NCI-H345 (cell line): ENCODE data around the gene FCSK.
A peak's percentile ranks its signal among the peaks of the same experiment; 100 is the strongest.
"Not testable (repeated sequence)": the region's sequence is repeated elsewhere in the genome, so short reads cannot be mapped to it uniquely, and the experiment has no call there.

Source experiments
- DNase-seq: peaks from one replicate; lab custom pipeline; 2025; lab: John Stamatoyannopoulos, UW

Gene FCSK

DNA sequence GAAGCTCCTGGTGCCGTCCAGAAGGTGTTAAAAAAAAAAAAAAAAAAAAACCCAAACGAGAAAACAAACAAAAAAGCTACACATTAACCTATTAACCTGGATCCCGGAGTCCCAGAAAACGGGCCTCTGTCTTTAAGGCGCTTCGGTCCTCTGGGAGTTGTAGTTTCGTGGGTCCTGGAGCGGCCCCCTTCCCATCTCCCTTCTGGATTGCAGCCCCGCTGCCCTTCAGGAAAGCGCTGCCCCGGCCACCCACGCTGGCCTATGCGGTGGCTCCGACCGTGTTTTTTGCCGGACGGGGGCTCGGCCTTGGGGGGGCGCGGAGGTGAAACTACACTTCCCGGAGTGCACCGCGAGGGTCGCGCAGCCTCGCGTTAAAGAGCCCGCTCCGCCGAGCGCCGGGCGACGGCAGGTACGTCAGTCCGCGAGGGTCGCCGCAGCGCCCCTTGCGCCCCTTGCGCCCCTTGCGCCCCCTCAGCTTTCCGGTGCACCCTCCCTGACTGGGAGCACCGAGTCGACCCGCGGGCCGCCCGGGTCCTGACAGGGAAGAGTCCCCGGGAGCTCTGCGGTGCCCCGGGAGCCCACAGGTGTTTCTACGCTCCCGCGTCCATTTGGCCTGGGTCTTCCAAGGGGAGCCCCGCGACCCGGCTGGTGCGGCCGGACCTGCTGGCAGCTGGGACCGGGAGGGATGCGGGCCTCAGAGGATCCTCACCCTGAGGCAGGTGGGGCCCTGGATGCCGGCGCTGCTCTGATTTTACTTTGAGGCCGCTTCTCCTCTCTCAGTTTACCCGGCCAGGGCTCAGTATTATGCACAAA lies at the start of gene FCSK:
FCSK (plus strand) TSS at position 374 of the 813 bp plus-strand sequence. CDS start 8,596 bp downstream, outside the sequence.
- peak; percentile 57 for DNase-seq

DNA sequence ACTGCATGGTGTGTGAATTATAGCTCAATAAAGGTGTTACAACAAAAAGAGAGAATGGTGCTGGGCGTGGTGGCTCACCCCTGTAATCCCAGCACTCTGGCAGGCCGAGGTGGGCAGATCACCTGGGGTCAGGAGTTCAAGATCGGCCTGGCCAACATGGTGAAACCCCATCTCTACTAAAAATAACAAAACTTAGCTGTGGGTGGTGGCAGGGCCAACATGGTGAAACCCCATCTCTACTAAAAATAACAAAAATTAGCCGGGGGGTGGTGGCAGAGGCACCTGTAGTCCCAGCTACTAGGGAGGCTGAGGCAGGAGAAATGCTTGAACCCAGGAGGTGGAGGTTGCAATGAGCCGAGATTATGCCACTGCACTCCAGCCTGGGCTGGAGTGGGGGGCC lies 48.3 kb upstream of the FCSK start:
- not testable (repeated sequence) for DNase-seq

DNA sequence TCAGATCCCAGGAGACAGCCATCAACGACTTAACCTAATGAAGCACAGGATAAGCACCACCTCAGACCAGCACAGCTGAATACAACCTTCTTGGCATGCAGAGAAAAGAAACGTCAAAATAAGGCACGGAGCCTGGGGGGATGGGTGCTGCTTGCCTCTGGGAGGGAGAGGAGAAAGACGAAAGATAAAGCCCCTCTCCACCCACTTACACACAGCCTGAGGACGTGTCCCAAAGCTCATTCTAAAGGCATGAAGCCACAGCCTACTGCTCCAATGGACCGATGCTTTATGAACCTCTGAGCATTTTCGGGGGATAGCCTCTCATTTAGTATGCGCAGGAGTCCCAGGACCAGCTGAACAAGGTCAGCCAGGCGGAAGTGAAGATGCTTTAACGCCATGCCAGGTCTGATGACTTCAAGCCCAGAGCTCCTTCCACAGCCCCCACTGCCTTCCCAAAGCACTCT lies 46.6 kb upstream of the FCSK start:
- no peak for DNase-seq

DNA sequence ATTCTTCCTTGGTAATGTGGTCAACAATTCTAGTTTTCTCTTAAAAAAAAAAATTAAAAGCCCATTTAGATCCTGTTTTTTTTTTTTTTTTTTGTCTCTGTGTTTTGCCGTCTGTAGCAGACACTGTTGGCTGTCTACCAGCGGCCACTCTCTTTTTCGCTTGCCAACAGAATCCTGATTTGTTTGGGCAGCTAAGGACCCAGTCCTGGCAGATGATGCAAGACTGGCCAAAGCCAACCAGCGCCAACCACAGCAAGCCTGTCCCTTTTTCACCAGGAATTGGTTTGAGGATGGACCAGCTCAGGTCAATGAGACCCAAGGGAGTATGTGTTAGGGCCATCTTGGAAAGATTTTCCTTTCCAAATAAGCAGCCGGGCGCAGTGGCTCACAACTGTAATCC lies 43.7 kb upstream of the FCSK start:
- DNase-seq, result no peak

DNA sequence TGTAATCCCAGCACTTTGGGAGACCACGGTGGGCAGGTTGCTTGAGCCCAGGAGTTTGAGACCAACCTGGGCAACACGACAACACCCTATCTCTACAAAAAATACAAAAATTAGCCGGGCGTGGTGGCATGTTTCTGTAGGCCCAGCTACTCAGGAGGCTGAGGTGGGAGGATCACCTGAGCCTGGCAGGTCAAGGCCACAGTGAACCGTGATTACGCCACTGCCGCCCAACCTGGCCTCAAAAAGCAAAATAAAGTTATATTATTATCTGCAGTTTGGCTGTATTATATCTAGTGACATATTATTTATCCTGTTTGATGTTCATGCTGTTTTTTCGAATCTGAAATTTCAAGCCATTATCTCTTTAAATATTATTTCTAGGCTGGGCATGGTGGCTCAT lies 42.0 kb upstream of the FCSK start:
- DNase-seq, result no peak

DNA sequence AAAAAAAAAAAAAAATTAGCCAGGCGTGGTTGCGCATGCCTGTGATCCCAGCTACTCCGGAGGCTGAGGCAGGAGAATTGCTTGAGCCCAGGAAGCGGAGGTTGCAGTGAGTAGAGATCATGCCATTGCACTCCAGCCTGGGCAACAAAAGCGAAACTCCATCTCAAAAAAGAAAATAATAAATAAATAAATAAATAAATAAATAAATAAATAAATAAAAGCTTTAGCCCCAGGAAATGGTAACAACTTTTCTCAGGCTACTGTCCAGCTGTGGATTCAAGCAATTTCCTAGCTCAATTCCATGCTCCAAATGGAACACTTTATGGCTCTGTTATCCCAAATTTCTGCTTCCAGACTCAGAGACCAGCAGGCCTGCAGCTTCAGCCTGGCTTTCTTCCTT lies 40.8 kb upstream of the FCSK start:
- DNase-seq, result not testable (repeated sequence)

DNA sequence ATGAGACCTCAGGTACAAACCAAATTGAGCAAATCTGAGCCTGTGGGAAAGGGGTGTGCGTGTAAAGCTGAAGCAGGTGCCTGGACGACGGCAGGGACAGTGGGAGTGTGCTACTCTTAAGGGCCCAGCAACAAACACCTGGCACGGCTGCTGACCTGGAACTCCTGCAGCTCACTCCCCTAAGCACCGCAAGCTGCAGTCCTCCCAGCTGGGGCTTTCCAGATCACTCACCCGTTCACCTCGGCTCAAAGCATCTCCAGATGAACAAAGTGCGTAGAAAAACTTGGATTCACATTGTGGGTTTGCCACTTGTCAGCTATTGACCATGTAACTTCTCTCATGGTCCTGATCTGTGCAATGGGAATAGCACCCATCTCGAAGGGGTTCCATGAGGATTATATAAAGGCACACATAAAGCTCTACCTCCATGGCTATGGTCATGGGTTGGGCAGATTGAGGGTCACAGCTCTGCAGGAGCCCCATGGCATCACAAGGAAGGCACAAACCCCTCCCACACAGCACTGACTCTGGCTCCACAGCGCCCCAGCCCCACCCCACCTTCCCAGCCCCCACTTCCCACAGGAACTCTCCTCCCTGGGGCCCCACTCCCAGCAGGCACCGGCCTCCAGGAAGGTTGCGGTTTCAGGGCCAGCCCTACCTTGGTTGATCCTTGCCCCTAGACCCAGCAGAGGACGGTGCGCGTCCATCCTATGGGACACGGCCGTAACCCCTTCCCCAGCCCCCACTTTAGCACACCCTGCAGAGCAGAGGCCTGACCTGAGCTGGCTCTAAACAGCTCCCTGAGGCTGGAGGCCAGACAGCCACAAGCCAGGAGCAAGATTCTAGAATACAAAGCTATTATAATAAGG lies 37.4 kb upstream of the FCSK start:
- DNase-seq, result no peak

DNA sequence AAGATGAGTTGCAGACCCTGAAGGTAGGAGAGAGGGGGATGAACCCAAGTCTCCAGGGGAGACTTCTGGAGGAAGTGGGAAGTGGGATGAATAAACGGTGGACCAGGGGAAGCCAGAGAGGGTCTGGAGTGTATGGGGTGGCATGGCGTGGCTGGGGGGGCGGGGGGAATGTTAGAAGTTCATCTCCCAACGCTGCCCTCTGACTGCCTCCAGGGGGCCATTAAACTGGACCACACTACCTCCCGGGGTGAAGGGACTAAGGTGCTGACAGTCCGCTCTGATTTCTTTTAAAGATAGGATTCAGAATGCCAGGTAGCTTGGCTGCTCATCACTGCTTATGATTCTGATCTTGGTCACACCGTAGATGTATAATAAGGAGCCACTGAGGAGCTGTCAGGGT lies 36.7 kb upstream of the FCSK start:
- DNase-seq, result no peak

DNA sequence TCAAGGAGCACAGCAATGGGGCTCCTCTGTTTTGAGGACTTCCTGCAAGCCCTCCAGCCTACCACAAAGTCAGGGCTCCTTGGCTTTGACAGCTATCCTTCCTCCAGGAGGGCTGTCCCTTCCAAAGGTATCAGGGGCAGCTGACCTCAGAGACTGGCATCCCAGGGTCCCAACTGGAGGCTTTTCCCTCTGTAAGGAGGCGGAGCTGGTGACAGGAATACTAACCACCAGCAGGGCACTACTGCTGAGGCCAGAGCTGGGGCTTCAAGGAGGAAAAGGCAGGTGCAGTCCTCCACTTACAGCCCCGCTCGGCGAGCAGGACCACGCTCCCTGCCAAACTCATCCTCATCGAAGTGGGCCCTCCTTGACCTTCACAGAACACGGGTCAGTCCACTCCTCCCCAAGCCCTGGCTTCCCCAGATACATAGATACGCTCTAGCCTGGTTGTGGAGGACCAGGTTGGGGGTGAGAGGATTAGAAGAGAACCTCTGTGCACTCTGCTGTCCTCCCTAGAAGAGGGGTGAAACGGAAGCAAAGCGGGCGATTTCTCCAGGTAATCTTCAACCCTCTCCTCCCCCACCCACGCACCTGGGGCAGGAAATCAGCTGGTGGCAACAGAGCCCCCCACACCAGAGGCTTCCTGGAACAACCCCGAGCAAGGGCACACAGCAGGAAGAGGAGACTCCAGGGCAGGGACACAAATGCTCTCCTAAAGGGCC lies 36.0 kb upstream of the FCSK start:
- no peak for DNase-seq

DNA sequence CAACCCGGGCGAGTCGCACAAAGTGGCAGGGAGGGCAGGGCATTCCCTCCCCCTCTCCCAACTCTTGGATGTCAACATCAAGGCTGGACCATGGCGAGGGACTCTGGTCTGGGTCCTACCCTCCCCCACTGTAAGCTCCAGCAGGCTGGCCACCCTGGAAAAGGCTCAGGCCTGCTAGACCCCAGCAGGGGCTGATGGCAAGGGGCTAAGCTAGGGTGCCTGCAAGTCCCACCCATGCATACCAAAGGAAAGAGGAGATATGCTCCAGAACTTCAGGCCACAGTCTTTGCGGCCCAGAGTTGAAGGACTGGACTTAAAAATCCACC lies 35.4 kb upstream of the FCSK start:
- no peak for DNase-seq

DNA sequence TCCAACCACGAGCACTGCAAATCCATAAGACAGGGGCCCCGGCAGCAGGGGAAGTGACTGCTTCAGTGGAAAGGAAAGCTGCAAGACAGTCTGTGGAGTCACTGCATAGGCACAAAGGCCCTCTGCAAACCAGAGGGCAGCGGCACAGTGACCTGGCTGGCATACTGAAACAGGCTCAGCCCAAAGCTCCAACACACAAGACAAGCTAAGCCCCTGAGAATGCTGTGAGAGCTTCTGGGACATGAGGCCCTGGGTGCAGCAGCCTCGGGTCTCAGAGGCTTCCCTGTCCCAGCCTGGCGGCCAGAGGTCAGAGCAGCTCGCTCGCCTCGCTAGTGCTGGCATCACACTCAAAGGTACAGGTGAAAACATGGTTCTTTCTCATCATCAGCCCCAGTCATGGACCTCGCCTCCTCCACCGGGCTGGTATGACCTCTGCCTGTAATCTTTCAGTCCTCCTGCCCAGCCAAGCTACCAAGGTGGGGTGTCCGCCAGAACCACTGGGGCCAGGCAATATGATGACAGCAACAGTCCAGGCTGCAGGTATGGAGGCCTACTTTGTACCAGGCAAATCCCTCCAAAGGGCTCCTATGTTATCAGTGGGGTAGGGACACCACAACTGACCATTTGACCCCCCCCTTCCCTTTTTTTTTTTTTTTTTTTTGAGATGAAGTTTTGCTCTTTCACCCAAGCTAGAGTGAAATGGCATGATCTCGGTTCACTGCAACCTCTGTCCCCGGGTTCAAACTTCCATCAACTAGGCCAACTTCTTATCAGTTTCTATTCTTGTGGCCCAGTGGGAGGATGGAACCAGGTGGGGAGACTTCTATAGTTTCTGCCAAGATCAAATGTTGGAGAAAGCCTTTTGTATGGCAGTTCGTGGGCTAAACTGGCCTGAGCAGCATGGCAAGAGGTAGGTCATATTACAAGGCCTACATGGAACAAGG lies 34.7 kb upstream of the FCSK start:
- no peak for DNase-seq

DNA sequence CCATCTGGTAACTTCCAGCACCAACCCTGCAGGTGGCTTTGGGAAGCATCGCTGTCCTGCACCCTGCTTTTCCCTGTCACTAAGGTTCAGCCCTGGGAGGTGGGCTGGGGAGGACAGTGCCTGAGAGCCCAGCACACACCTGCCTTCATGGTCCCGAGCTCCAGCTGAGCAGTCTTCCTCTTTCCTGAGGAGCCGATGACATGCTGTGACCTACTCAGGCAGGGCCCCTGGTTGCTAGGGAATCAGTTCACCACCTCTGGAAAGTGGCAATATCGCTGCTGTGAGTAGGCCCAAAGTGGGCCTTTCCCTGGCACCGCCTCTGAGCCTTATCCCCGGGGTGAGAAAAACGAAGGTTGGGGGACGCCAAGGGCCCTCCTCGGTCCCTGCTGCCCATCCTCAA lies 33.4 kb upstream of the FCSK start:
- DNase-seq, result no peak

DNA sequence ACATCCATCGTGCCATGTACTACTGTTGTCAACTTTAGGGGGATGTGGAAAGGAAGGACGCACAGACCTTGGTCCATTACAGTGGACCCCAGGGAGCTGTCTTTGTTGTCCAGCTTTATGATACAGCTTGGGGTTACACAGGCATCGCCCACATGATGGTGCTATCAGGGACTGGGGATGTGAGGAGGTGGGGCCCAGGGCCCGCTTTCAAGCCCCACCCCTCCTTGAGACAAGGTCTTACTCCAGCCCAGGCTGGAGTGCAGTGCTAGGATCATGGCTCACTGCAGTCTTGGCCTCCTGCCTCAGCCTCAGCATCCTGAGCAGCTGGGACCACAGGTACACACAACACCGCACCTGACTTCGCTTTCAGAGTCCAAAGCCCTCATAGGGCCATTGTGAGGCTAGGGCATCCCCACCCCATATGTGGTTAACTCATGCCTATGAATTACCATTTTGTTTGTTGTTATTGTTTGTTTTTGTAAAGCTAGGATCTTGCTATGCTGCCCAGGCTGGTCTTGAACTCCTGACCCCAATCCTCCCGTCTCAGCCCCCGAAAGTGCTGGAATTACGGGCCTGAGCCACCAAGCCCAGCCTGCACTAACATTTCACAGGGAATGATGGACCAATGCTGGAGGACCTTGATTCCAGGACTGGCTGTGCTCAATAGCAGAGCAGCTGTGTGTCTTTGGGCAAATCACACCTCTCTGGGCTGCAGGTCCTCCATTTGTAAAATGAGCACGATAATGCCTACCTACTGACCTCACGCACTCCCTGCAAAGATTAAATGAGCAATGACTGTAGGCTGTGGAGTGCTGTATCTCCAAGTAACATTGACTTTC lies 32.7 kb upstream of the FCSK start:
- DNase-seq, result no peak

DNA sequence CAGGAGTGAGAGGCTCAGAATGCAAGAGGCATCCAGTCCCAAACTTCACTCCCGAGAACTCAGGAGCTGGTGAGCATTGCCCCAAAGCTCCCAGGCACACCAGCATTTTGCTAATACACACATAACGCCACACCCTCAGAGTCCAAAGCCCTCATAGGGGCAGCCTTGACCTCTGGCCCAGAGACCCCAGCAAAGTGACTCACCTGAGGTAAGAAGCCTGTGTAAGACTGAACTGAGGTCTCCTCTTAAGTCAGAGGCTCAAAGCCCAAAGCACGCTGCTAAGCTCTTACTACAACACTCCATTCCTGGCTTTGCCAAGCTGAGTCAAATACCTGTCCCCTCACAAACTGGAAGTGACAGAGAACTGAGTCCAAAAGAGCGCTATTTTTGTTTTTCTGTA lies 31.9 kb upstream of the FCSK start:
- DNase-seq, result no peak

DNA sequence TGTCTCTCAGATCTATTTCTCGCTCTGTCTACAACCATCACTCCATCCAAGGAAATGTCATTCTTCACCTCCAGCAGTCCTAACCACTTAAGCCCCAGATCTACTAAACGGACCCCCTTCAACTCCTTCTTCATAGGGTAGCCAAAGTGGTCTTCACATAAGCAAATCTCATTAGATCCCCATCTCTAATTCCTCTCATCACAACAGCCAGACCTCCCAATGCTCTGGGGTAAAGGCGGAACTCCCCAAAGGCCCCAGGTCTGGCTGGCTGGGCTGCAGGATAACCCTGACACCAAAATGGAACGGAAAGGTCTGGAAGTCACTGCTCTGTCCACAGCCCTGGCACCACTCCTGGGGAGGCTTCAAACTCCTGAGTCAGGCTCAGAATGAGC lies 26.6 kb upstream of the FCSK start:
- no peak for DNase-seq

DNA sequence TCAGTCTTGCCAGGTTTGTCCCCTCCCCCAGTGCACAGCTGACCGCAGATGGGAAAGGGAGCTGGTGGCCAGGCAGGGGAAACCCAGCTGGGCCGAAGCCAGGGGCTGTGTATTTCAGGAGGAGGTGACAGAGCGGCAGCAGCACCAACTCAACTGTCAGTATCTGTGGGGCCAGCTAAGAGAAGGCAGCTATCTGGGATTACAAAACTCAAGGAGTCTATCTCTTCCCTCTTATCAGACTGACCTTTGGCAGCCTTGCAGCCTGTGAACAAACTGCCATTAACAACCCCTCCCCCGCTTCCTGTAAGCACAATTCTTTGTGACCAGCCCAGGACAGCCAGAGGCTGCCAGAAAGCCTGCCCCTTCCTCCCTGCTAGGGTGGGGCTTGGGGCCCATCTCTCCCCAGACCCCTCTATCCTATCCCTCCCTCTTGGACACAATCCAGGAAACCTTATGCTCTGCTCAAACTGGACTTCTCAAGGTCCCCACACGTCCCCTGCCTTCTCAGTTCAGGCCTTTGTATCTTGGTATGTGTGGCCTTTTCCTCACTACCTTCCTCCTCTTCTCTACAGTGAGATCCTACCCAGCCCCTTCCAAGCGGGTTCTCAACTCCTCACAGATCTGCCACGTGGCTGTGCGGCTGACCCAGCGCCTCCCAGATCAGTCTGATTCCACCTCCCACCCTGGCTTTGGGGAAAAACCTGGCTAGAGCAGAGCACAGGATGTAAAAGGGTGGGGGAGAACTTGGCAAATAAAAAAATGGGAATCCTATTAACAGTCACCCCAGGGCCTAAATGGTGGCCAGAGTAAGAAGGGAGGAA lies 26.0 kb upstream of the FCSK start:
- DNase-seq, result no peak

DNA sequence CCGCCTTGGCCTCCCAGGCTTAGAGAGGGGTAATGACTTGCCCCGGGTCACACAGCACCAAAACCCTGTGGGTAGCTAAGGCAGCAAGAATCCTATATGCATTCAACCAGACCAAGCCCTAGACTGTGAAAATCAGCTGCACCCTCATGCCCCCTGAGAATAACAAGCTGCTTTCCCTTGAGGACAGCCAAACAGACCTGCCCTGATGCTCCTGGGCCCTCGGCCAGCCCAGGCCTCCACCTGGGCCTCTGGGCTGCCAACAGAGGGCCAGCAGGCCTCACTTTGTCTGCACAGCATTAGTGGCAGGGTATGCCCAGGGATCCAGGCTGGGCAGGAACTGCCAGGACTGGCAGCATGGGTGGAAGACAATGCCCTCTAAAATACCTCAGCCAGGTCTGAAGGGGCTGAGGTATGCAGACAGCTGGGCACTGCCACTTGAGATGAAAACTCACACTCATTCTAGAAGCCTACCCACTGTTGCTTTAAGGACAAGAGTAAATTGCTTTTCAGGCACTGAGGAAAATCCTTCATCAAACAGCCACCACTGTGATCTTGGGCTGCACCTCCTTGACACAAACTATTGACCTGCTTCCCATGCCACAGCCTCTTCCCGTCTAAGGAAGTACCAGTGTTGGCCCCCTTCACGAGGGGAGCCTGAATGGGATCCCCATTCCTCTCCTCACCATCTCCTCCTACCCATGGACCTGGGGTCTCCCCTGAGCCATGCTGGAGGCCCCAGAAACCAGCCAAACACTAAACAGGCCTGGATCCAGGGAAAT lies 24.3 kb upstream of the FCSK start:
- DNase-seq, result no peak

DNA sequence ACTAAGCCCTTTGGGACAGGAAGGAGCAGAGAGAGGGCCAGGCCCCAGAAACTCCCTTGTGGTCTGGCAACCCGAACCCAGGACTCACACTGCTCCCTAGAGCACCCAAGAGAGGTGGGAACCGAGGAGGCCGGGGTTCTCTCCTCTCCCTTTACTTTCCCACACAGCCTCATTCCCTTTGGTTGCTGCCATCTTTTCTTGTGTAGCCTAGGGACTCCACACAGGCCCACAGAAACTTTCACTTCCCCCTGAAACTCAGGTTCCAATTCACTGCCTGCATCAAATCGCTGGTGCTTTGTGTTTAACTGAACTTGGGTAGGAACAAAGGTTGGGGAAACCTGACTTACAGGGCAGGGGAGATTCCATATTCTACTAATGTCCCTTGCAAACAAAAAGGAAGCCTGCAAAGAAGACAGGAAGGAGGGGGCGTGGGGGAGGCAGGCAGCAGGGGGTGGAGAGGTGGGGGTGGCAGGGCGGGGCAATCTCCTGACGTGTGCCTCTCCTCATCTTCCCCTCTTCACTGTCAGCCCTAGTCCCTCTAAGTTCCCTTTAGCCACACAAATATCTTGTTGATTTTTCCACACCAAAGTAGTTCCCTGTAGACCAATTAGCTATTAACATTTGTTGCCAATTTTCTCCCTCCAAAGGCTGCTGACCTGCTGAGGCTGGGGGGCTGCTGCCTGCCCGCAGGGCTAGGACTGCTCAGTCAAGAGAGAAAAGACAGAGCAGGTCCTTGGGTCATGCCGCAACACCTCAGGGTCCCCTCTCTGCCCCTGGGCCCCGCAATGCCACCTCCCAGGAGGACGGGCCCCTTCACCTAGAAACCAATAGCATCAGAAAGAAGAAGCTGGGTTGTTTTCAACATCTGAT lies 23.5 kb upstream of the FCSK start:
- no peak for DNase-seq
